ENCODE data around the gene TPCN1.

GRCh38 chr12:113306382-113306781 lies 85.1 kb downstream of the TPCN1 start:
- TF ChIP-seq POLR2A (IDR thresholded peaks at IDR 0.05) (no peak), CTCF (IDR thresholded peaks at IDR 0.05) (no peak)
